Measurements from ENCODE around the gene IFTAP. TPM values are rescaled to one million over a fixed set of nuclear protein-coding genes. Genes with fewer than 3 reads are reported as not detected.
"Not testable (repeated sequence)": the region's sequence is repeated elsewhere in the genome, so short reads cannot be mapped to it uniquely, and the experiment has no call there.

IFTAP gene
- polyA plus RNA-seq, 1 of the 3 experiments (the other 2 are of a cell fraction): 21.8 TPM

DNA sequence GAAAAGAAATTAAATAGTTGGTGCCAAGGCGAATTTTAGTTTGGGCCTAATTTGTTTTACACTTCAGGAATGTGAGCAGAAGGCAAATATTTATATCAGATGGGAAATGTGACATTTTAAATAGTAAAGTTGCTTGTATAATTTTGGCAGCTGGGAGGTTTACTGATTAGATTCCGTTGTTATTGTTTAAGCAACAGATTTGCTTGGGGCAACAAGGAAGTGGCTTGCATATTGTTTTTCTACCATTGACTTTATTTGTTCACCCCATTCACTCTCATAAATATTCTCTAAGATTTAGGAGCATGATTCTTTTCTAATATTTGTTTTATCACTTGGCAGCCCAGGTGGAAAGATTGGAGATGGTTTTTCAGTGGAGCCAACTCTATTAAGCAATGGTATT lies 44.3 kb downstream of the IFTAP start:
- Histone ChIP-seq H3K79me2 (ENCODE audit: insufficient read depth) (no peaks in the 10 kb centered on the region), H3K27me3 (ENCODE audit: insufficient read depth) (no peaks in the 10 kb centered on the region), H4K20me1 (ENCODE audit: insufficient read depth) (no peaks in the 10 kb centered on the region), H3K27ac (ENCODE audit: low read depth in 2 of 2, low read length in 1 of 2) (no peak overlapping the region; a peak in 1 of 4 replicates), H3F3A (replicated peaks; ENCODE audit: insufficient read depth) (no peaks in the 10 kb centered on the region), H3K4me3 (ENCODE audit: low read depth in 2 of 2, low read length in 1 of 2) (no peak overlapping the region), H2AFZ (ENCODE audit: low read depth) (no peak overlapping the region), H3K9me3 (no peaks in the 10 kb centered on the region), H3K4me2 (no peak overlapping the region), H3K4me1 (ENCODE audit: control insufficient read depth in 1 of 2, insufficient read depth in 2 of 2, low read depth in 1 of 2, low read length in 1 of 2) (no peaks in the 10 kb centered on the region; a peak in 1 of 4 replicates), H3K9ac (no peak overlapping the region), H3K36me3 (replicated peaks in 1 of 2; ENCODE audit: control insufficient read depth in 1 of 2, insufficient read depth in 2 of 2, low read length in 1 of 2) (peaks cover 0 to 19% of the 10 kb centered on the region in 2 experiments), H3K9me2 (no peaks in the 10 kb centered on the region)
- no peak for DNase-seq
- ChIA-PET POLR2A (no interaction called here), CTCF (no interaction called here)
- TF ChIP-seq NRF1 (IDR thresholded peaks at IDR 0.05; ENCODE audit: low read depth, low read length): no peak
- TF ChIP-seq MXI1 (IDR thresholded peaks at IDR 0.05; ENCODE audit: low read depth, low read length): no peak
- TF ChIP-seq USF1 (IDR thresholded peaks at IDR 0.05; ENCODE audit: borderline replicate concordance, low read depth): no peak
- TF ChIP-seq RCOR1 (IDR thresholded peaks at IDR 0.05; ENCODE audit: low read length): no peak
- no peak for TF ChIP-seq RFX5 (IDR thresholded peaks at IDR 0.05; ENCODE audit: low read length)
- TF ChIP-seq SIN3A (IDR thresholded peaks at IDR 0.05; ENCODE audit: borderline replicate concordance, low read depth, low read length): no peak
- 85% methylated on average over 2 of the region's 2 CpGs for WGBS (ENCODE audit: low lambda C conversion rate)

GRCh38 chr11:36657610-36658267 lies 63.4 kb downstream of the IFTAP start:
- Histone ChIP-seq H3K79me2 (ENCODE audit: insufficient read depth) (no peaks in the 10 kb centered on the region), H3F3A (replicated peaks; ENCODE audit: insufficient read depth) (no peaks in the 10 kb centered on the region), H3K36me3 (replicated peaks in 1 of 2; ENCODE audit: control insufficient read depth in 1 of 2, insufficient read depth in 2 of 2, low read length in 1 of 2) (peaks cover 7 to 20% of the 10 kb centered on the region in 2 experiments), H3K9me3 (0 out of 2 replicates have a peak, but pooled peaks cover 3% of the 10 kb centered on the region), H3K4me2 (no peak overlapping the region), H3K4me1 (ENCODE audit: control insufficient read depth in 1 of 2, insufficient read depth in 2 of 2, low read depth in 1 of 2, low read length in 1 of 2) (peaks cover 2 to 9% of the 10 kb centered on the region in 2 experiments; a peak in 3 of 4 replicates), H2AFZ (ENCODE audit: low read depth) (no peak overlapping the region), H3K27ac (ENCODE audit: low read depth in 2 of 2, low read length in 1 of 2) (no peak overlapping the region; a peak in 1 of 4 replicates), H3K4me3 (ENCODE audit: low read depth in 2 of 2, low read length in 1 of 2) (no peak overlapping the region), H4K20me1 (ENCODE audit: insufficient read depth) (no peaks in the 10 kb centered on the region), H3K9me2 (no peaks in the 10 kb centered on the region), H3K27me3 (ENCODE audit: insufficient read depth) (no peaks in the 10 kb centered on the region), H3K9ac (no peak overlapping the region)
- TF ChIP-seq TAF1 (IDR thresholded peaks at IDR 0.05; ENCODE audit: borderline replicate concordance, low read depth, low read length): no peak
- no peak for TF ChIP-seq POLR2AphosphoS5 (IDR thresholded peaks at IDR 0.05; ENCODE audit: low read depth, low read length)
- TF ChIP-seq ZBTB33 (IDR thresholded peaks at IDR 0.05; ENCODE audit: borderline replicate concordance, low read depth): no peak
- TF ChIP-seq NFIC (IDR thresholded peaks at IDR 0.05; ENCODE audit: borderline replicate concordance): no peak
- TF ChIP-seq USF2 (IDR thresholded peaks at IDR 0.05; ENCODE audit: borderline replicate concordance, low read depth, low read length): no peak
- TF ChIP-seq FOXJ3 (CRISPR knock-in tag; IDR thresholded peaks at IDR 0.05): no peak
- no peak for TF ChIP-seq JUND (IDR thresholded peaks at IDR 0.05)
- DNase-seq: no peak
- POLR2A ChIA-PET: no interaction called here
- CTCF ChIA-PET: interaction anchor here (1.3 to 1.5 kb wide), 2 partner anchors 16 to 89 kb away, joined by 4 to 6 read pairs; no protein-coding TSS in a partner anchor
- WGBS (ENCODE audit: low lambda C conversion rate): 88% methylated on average over 6 of the region's 6 CpGs

GRCh38 chr11:36661359-36661758 lies 67.1 kb downstream of the IFTAP start:
- H3K4me3 ChIP-seq (ENCODE audit: low read depth in 2 of 2, low read length in 1 of 2); H3K4me1 ChIP-seq (ENCODE audit: control insufficient read depth in 1 of 2, insufficient read depth in 2 of 2, low read depth in 1 of 2, low read length in 1 of 2); H4K20me1 ChIP-seq (ENCODE audit: insufficient read depth); H3K27me3 ChIP-seq (ENCODE audit: insufficient read depth); H2AFZ ChIP-seq (ENCODE audit: low read depth); H3K79me2 ChIP-seq (ENCODE audit: insufficient read depth); DNase-seq; H3K9me3 ChIP-seq; H3K9ac ChIP-seq; POLR2A ChIA-PET; H3K4me2 ChIP-seq; H3F3A ChIP-seq (replicated peaks; ENCODE audit: insufficient read depth); H3K27ac ChIP-seq (ENCODE audit: low read depth in 2 of 2, low read length in 1 of 2); H3K9me2 ChIP-seq: not testable (repeated sequence)
- WGBS (ENCODE audit: low lambda C conversion rate): 100% methylated on average over 2 of the region's 2 CpGs
- peaks cover 2 to 20% of the 10 kb centered on the region in 2 experiments for H3K36me3 ChIP-seq (replicated peaks in 1 of 2; ENCODE audit: control insufficient read depth in 1 of 2, insufficient read depth in 2 of 2, low read length in 1 of 2)
- CTCF ChIA-PET: interaction anchor here (1.2 to 2.8 kb wide), 3 partner anchors 11 to 98 kb away, joined by 3 to 13 read pairs (median 7); no protein-coding TSS in a partner anchor

Data from SK-N-SH (cell line).